HEK293 (cell line): ENCODE data around the gene RPS18.

Experiments used
- ATF2 ChIP-seq: fragments of 450-650 bp; formaldehyde crosslinking; IDR thresholded peaks from 2 replicates; pipeline ENCODE4 v1.5.1; 2016; ENCODE audit warnings: missing biosample characterization, missing genetic modification characterization, low read depth
- HOXC10 ChIP-seq: sonication (generic); formaldehyde crosslinking; IDR thresholded peaks from 2 replicates; pipeline ENCODE4 v1.8.1; 2023; ENCODE audit warnings: mild to moderate bottlenecking, missing genetic modification reagents
- RBAK ChIP-seq: fragments of 450-650 bp; formaldehyde crosslinking; IDR thresholded peaks from 2 replicates; pipeline ENCODE4 v1.5.1; 2016; ENCODE audit warnings: missing biosample characterization, missing genetic modification characterization
- SCRT1 ChIP-seq: fragments of 450-650 bp; formaldehyde crosslinking; IDR thresholded peaks from 2 replicates; pipeline ENCODE4 v1.5.1; 2016; ENCODE audit warnings: missing biosample characterization, missing genetic modification characterization, borderline replicate concordance
- TCF7L2 ChIP-seq: IDR thresholded peaks from 2 replicates; pipeline ENCODE4 v1.6.1; 2011; ENCODE audit warnings: low read depth, mild to moderate bottlenecking, inconsistent platforms, low read length, moderate library complexity, borderline replicate concordance
- WT1 ChIP-seq: fragments of 450-650 bp; formaldehyde crosslinking; IDR thresholded peaks from 2 replicates; pipeline ENCODE4 v1.5.1; 2016; ENCODE audit warnings: missing biosample characterization, missing genetic modification characterization
- YY2 ChIP-seq: fragments of 450-650 bp; formaldehyde crosslinking; IDR thresholded peaks from 2 replicates; pipeline ENCODE4 v1.5.1; 2016; ENCODE audit warnings: missing biosample characterization, missing genetic modification characterization
- ZBTB17 ChIP-seq: fragments of 450-650 bp; formaldehyde crosslinking; IDR thresholded peaks from 2 replicates; pipeline ENCODE4 v1.5.1; 2016; ENCODE audit warnings: missing biosample characterization, missing genetic modification characterization
- ZBTB20 ChIP-seq: fragments of 450-650 bp; formaldehyde crosslinking; IDR thresholded peaks from 2 replicates; pipeline ENCODE4 v1.5.1; 2016; ENCODE audit warnings: missing biosample characterization, missing genetic modification characterization
- ZBTB6 ChIP-seq: fragments of 450-650 bp; formaldehyde crosslinking; IDR thresholded peaks from 2 replicates; pipeline ENCODE4 v1.5.1; 2017; ENCODE audit warnings: missing biosample characterization, missing genetic modification characterization
- ZBTB7A ChIP-seq: fragments of 450-650 bp; formaldehyde crosslinking; IDR thresholded peaks from 2 replicates; pipeline ENCODE4 v1.5.1; 2016; ENCODE audit warnings: low read depth, missing biosample characterization, missing genetic modification characterization
- ZFP3 ChIP-seq: fragments of 450-650 bp; formaldehyde crosslinking; IDR thresholded peaks from 2 replicates; pipeline ENCODE4 v1.5.1; 2016; ENCODE audit warnings: low read depth, missing biosample characterization, missing genetic modification characterization
- ZNF10 ChIP-seq: fragments of 450-650 bp; formaldehyde crosslinking; IDR thresholded peaks from 2 replicates; pipeline ENCODE4 v1.5.1; 2017; ENCODE audit warnings: missing biosample characterization, missing genetic modification characterization
- ZNF146 ChIP-seq: fragments of 450-650 bp; formaldehyde crosslinking; IDR thresholded peaks from 2 replicates; pipeline ENCODE4 v1.5.1; 2016; ENCODE audit warnings: missing biosample characterization, missing genetic modification characterization
- ZNF169 ChIP-seq: fragments of 450-650 bp; formaldehyde crosslinking; IDR thresholded peaks from 2 replicates; pipeline ENCODE4 v1.5.1; 2016; ENCODE audit warnings: missing biosample characterization, missing genetic modification characterization
- ZNF214 ChIP-seq: fragments of 450-650 bp; formaldehyde crosslinking; IDR thresholded peaks from 2 replicates; pipeline ENCODE4 v1.5.1; 2017; ENCODE audit warnings: missing biosample characterization, mild to moderate bottlenecking, missing genetic modification characterization, borderline replicate concordance
- ZNF335 ChIP-seq: fragments of 450-650 bp; formaldehyde crosslinking; conservative IDR thresholded peaks from 2 replicates; pipeline ENCODE4 v1.5.1; 2016; ENCODE audit warnings: missing biosample characterization, missing genetic modification characterization
- ZNF341 ChIP-seq: fragments of 450-650 bp; formaldehyde crosslinking; IDR thresholded peaks from 2 replicates; pipeline ENCODE4; 2016; ENCODE audit warnings: low read depth, missing biosample characterization, missing genetic modification characterization
- ZNF37A ChIP-seq: fragments of 450-650 bp; IDR thresholded peaks from 2 replicates; pipeline ENCODE4 v1.5.1; 2018; ENCODE audit warnings: missing biosample characterization, missing genetic modification characterization
- ZNF549 ChIP-seq: fragments of 450-650 bp; IDR thresholded peaks from 2 replicates; pipeline ENCODE4 v1.5.1; 2018; ENCODE audit warnings: missing biosample characterization, missing genetic modification characterization, mild to moderate bottlenecking, inconsistent platforms, moderate library complexity
- ZNF555 ChIP-seq: fragments of 450-650 bp; formaldehyde crosslinking; conservative IDR thresholded peaks from 2 replicates; pipeline ENCODE4 v1.5.1; 2017; ENCODE audit warnings: missing biosample characterization, mild to moderate bottlenecking, missing genetic modification characterization, inconsistent platforms
- ZNF596 ChIP-seq: fragments of 450-650 bp; IDR thresholded peaks from 2 replicates; pipeline ENCODE4 v1.5.0; 2018; ENCODE audit warnings: missing biosample characterization, mild to moderate bottlenecking, missing genetic modification characterization, moderate library complexity
- ZNF624 ChIP-seq: fragments of 450-650 bp; formaldehyde crosslinking; IDR thresholded peaks from 2 replicates; pipeline ENCODE4 v1.5.1; 2017; ENCODE audit warnings: missing biosample characterization, missing genetic modification characterization
- ZNF626 ChIP-seq: fragments of 450-650 bp; sonication (Bioruptor Pico); formaldehyde crosslinking; IDR thresholded peaks from 2 replicates; pipeline ENCODE4 v1.5.1; 2018; ENCODE audit warnings: missing biosample characterization, missing genetic modification characterization, inconsistent platforms
- ZNF639 ChIP-seq: fragments of 450-650 bp; formaldehyde crosslinking; IDR thresholded peaks from 2 replicates; pipeline ENCODE4 v1.5.1; 2016; ENCODE audit warnings: missing biosample characterization, missing genetic modification characterization
- ZNF645 ChIP-seq: fragments of 450-650 bp; formaldehyde crosslinking; IDR thresholded peaks from 2 replicates; pipeline ENCODE4; 2016; ENCODE audit warnings: missing biosample characterization, missing genetic modification characterization
- ZNF658 ChIP-seq: fragments of 450-650 bp; formaldehyde crosslinking; IDR thresholded peaks from 2 replicates; pipeline ENCODE4; 2016; ENCODE audit warnings: missing biosample characterization, missing genetic modification characterization
- ZNF777 ChIP-seq: fragments of 450-650 bp; formaldehyde crosslinking; IDR thresholded peaks from 2 replicates; pipeline ENCODE4 v1.5.1; 2017; ENCODE audit warnings: missing biosample characterization, missing genetic modification characterization, borderline replicate concordance
- TF ChIP-seq, protein P1 (sequence below): fragments of 450-650 bp; formaldehyde crosslinking; IDR thresholded peaks from 2 replicates; pipeline ENCODE4 v1.5.1; 2016; ENCODE audit warnings: missing biosample characterization, missing genetic modification characterization
- TF ChIP-seq, protein P2 (sequence below): fragments of 450-650 bp; formaldehyde crosslinking; IDR thresholded peaks from 2 replicates; pipeline ENCODE4 v1.5.1; 2016; ENCODE audit warnings: missing biosample characterization, missing genetic modification characterization

The RPS18 gene

GRCh38 chr6:33313709-33314514, 42.0 kb downstream of the RPS18 start, which contains the start of gene TAPBP (continued):
- TF ChIP-seq ATF2 (tag by site-specific recombination) (no peak), ZNF645 (tag by site-specific recombination) (no peak), ZNF777 (no peak), ZBTB20 (tag by site-specific recombination) (peak; percentile 83), ZNF10 (tag by site-specific recombination) (peak; percentile 73), ZNF146 (no peak), WT1 (tag by site-specific recombination) (no peak), YY2 (tag by site-specific recombination) (no peak), ZNF639 (tag by site-specific recombination) (no peak), ZNF214 (no peak), ZNF335 (peak; percentile 86), ZNF555 (tag by site-specific recombination) (no peak), ZNF626 (tag by site-specific recombination) (no peak), HOXC10 (CRISPR knock-in tag) (no peak), ZNF658 (tag by site-specific recombination) (no peak), ZNF549 (tag by site-specific recombination) (no peak), ZBTB6 (tag by site-specific recombination) (no peak), ZNF624 (tag by site-specific recombination) (no peak), ZBTB7A (peak; percentile 5; the same call in 1 of the 2 replicates), ZBTB17 (tag by site-specific recombination) (peak; percentile 92), ZNF169 (tag by site-specific recombination) (no peak), ZNF596 (tag by site-specific recombination) (no peak), TCF7L2 (no peak), ZNF341 (peak; percentile 92), ZFP3 (tag by site-specific recombination) (no peak), RBAK (tag by site-specific recombination) (no peak), SCRT1 (tag by site-specific recombination) (no peak), ZNF37A (tag by site-specific recombination) (no peak)
- TF ChIP-seq, protein P1, sequence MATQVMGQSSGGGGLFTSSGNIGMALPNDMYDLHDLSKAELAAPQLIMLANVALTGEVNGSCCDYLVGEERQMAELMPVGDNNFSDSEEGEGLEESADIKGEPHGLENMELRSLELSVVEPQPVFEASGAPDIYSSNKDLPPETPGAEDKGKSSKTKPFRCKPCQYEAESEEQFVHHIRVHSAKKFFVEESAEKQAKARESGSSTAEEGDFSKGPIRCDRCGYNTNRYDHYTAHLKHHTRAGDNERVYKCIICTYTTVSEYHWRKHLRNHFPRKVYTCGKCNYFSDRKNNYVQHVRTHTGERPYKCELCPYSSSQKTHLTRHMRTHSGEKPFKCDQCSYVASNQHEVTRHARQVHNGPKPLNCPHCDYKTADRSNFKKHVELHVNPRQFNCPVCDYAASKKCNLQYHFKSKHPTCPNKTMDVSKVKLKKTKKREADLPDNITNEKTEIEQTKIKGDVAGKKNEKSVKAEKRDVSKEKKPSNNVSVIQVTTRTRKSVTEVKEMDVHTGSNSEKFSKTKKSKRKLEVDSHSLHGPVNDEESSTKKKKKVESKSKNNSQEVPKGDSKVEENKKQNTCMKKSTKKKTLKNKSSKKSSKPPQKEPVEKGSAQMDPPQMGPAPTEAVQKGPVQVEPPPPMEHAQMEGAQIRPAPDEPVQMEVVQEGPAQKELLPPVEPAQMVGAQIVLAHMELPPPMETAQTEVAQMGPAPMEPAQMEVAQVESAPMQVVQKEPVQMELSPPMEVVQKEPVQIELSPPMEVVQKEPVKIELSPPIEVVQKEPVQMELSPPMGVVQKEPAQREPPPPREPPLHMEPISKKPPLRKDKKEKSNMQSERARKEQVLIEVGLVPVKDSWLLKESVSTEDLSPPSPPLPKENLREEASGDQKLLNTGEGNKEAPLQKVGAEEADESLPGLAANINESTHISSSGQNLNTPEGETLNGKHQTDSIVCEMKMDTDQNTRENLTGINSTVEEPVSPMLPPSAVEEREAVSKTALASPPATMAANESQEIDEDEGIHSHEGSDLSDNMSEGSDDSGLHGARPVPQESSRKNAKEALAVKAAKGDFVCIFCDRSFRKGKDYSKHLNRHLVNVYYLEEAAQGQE, result no peak; the same call in 1 of the 2 replicates
- TF ChIP-seq, protein P2, sequence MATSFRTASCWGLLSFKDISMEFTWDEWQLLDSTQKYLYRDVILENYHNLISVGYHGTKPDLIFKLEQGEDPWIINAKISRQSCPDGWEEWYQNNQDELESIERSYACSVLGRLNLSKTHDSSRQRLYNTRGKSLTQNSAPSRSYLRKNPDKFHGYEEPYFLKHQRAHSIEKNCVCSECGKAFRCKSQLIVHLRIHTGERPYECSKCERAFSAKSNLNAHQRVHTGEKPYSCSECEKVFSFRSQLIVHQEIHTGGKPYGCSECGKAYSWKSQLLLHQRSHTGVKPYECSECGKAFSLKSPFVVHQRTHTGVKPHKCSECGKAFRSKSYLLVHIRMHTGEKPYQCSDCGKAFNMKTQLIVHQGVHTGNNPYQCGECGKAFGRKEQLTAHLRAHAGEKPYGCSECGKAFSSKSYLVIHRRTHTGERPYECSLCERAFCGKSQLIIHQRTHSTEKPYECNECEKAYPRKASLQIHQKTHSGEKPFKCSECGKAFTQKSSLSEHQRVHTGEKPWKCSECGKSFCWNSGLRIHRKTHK (tag by site-specific recombination), result no peak
